GM19238 (cell line): ENCODE measurements around the gene HSPA1A.
"Not testable (repeated sequence)": the region's sequence is repeated elsewhere in the genome, so short reads cannot be mapped to it uniquely, and the experiment has no call there.

Experiments used
- DNase-seq: peaks from one replicate; pipeline ENCODE4 v3.0.0; 2011; ENCODE audit warnings: low spot score; ENCODE audit not compliant: insufficient read length

The HSPA1A gene

DNA sequence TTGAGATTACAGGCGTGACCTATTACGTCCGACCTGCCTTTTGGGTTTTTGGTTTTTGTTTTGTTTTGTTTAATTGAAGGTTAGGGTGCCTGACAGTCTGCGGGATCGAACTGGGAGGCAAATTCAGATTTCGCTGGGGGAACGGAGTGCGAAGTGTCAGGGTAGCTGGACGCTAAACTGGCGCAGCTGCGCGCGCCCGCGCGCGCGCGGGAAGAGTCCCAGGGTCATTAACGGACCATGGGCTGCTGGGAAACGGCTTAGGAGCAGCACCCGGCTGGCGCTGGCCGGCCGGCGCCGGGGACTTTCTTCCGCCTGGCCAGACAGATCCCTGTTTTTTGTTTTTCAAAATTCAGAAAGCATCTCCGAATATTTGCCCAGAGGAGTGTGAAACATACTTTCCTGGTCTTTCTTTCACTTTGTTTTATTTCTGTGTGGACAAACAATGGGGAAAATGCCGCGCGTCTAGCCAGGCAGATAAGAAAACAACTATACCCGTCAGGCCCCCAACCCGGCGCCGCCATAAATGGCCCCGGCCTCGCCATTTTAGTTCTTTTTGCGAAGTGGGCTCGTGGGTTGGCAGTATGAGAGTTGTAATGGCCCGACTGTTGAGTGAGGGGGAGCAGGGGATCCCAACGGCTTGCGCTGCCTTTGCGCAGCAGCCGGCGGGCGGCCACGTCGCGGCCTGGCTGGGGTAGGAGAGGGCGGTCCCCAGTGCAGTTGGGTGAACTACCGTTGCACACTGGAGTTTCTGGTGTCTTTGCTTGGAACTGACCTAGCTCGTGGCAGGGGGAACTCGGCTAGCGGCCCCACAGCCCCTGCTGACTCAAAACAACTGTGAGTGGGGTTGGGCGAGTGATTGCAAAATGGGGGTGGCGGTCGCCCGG is 19.3 kb downstream of the HSPA1A start:
- DNase-seq, result peak; percentile 71

DNA sequence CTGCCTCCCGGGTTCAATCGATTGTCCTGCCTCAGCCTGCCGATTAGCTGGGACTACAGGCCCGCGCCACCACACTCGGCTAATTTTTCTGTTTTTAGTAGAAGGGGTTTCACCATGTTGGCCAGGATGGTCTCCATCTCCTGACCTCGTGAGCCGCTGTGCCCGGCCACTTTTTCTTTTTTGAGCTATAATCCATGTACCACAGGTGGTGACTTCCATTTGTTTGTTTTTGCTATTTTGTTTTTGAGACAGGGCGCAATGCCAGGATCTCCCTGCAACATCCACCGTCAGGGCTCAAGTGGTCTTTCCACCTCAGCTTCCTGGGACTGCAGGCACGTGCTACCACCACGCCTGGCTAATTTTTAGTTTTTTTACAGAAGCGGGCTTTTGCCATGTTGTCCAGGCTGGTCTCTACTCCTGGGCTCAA is 20.7 kb downstream of the HSPA1A start:
- DNase-seq, result no peak

DNA sequence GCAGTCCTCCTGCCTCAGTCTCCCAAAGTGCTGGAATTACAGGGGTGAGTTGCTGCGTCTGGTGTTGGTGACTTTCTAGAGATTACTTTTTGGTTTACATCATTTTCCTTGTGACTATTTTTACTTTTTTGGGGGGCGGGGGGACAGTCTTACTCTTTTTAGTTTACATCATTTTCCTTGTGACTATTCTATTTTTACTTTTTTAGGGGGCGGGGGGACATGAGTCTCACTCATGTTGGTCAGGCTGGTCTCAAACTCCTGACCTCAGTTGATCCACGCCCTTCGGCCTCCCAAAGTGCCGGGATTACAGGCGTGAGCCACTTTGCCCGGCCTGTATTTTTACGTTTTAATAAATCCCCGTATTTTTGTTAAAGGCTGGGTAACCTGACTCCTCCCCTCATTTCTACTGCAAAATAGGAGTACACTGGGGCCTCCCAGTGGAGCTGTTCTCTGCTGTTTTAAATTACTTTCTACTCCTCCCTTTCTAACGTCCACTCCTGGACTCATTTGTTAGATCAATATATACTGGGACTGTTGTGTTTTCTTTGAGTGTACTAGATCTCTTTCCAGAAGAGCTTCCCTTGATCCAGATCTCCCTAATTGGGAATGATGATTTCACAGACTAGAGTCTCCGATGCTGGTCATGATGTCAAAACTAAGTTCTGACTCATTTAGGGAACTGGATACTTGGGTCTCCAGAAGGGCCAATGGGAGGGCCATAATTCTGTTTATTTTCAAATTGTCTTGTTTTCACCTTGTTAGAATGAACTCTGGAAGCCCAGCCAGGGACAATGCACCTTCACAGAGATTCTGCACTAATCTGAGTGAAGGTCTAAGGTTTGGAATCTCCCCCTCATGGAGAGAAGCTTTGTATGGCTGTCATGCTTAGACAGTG is 21.4 kb downstream of the HSPA1A start:
- DNase-seq, result no peak

DNA sequence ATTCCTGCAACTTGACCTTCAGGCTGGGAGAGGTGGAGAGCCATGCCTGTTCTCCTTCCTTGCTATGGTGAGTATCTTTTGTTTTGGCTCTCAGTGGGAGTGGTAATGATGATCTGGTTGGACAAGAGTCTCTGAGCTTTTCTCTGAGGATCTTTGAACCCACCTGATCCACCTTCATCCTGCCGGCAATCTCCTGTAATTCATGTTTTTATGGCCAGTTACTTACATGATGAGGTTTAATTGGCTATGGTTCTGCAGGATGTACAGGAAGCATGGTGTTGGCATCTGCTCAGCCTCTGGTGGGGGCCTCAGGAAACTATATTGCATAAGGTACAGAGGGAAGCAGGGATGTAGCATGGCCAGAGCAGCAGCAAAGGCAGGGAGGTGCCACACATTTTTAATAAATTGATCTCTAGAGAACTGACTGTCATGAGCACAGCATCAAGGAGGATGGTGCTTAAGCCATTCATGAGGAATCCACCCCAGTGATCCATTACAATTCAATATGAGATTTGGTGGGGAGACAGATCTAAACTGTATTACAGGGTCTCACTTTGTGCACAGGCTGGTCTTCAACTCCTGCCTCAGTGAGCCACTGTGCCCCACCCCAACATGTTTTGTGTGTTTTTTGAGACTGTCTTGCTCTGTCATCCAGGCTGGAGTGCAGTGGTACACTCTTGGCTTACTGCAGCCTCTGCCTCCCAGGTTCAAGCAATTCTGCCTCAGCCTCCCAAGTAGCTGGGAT is 22.2 kb downstream of the HSPA1A start:
- DNase-seq, result no peak

DNA sequence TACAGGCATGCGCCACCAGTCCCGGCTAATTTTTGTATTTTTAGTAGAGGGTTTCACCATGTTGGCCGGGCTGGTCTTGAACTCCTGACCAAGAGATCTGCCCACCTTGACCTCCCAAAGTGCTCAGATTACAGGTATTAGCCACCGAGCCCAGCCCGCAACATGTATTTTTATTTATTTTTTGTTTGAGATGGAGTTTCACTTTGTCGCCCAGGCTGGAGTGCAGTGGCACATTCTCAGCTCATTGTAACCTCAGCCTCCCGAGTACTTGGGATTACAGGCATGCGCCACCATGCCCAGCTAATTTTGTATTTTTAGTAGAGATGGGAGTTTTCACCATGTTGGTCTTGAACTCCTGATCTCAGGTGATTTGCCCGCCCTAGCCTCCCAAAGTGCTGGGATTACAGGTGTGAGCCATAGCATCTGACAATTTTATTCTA is 22.8 kb downstream of the HSPA1A start:
- DNase-seq, result not testable (repeated sequence)

DNA sequence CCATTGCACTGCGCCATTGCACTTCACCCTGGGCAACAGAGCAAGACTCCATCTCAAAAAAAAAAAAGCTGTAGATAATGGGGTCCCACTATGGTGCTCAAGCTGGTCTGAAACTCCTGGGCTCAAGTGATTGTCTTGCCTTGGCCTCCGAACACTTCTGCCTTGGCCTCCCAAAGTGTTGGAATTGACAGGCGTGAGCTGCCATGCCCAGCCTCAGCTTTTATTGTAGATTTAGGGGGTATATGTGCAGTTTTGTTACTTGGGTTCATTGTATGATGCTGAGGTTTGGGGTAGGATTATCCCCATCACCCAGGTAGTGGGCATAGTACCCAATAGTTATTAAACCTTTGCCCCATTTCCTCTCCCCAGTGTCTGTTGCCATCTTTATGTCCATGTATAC is 23.6 kb downstream of the HSPA1A start:
- DNase-seq, result no peak

DNA sequence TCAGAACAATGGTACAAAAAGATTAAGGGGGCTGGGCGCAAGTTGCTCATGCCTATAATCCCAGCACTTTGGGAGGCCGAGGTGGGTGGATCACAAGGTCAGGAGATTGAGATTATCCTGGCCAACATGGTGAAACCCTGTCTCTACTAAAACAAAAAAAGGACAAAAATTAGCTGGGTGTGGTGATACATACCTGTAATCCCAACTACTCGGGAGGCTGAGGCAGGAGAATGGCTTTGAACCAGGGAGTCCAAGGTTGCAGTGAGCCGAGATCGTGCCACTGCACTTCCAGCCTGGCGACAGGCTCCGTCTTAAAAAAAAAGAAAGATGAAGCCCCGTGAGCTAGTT is 24.4 kb downstream of the HSPA1A start:
- DNase-seq, result not testable (repeated sequence)

DNA sequence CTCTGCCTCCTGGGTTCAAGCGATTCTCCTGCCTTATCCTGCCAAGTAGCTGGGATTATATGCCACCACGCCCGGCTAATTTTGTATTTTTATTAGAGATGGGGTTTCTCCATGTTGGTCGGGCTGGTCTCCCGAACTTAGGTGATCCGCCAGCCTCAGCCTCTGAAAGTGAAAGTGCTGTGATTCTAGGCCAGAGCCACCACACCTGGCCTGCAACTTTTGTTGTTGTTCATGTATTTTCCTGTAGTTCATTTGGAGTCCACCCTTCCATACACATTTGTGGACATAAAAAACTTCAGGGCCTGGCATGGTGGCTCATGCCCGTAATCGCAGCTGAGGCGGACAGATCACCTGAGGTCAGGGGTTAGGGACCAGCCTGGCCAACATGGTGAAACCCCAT is 26.7 kb downstream of the HSPA1A start:
- no peak for DNase-seq

DNA sequence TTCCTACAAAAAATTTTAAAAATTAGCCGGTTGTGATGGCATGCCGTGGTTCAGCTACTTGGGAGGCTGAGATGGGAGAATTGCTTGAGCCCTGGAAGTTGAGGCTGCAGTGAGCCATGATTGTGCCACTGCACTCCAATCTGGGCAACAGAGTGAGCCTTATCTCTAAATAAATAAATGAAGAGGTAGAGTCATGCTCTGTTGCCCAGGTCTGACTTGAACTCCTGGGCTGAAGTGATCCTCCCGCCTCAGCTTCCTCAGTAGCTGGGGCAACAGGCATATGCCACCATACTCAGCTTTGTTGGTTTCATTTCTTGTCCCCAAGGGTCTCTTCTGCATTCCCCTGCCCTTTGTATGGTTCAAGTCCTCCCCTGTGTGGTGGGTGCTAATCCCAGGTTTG is 29.2 kb downstream of the HSPA1A start:
- no peak for DNase-seq

DNA sequence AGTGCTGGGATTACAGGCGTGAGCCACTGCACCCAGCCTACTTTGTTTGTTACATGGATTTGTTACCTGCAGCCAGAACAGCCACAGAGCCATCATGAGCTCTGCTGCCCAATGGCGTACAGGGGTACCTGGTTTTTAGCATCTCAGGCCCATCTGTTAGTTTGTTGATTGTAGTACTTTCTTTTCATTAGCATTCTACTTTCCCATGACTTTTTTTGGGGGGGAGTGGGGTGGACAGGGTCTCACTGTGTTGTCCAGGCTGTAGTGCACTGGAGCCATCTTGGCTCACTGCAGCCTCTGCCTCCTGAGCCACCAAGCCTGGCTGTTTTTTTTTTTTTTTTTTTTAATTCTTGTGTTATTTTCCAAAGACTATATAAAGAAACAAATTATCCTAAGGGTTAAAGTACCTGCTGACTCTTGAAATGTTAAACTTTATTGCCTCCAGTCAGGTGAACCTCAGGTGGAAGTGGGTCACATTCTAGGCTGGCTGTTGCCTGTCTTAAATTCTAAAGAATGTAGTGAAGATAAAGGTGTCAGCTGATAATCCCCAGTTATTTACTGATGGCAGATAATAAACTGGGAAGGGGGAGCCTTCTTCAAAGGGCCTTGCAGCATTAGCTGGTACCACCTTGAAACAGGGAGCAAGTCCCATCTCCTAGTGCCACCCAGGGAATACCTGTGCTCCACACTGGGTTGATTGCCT is 32.1 kb downstream of the HSPA1A start:
- DNase-seq, result no peak

DNA sequence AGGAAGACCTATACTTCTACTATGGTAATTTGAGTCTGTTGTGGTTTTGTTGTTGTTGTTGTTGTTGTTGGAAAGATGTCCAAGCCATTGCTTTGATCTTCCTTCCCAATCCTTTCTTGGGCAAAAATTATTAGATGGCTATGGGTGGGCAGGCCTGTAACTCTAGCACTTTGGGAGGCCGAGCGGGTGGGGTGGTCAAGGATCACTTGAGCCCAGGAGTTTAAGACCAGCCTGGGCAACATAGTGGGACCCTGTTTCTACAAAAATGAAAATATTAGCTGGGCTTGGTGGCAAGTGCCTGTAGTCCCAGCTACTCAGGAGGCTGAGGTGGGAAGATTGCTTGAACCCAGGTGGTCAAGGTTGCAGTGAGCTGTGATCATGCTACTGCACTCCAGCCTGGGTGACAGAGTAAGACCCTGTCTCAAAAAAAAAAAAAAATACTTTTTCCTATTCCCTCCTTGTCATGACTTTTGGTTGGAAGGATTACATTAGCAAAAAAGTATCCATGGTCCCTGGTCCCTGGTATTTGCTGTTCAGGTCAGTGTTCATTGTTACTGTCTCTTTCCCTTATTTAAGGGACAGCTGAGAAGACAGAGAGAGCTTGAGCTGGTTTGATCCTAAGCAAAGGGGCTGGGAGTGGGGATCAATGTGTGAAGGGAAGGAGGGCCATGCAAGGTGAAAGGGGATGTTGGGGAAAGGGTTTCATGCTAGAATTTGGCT is 35.6 kb downstream of the HSPA1A start:
- DNase-seq, result no peak

DNA sequence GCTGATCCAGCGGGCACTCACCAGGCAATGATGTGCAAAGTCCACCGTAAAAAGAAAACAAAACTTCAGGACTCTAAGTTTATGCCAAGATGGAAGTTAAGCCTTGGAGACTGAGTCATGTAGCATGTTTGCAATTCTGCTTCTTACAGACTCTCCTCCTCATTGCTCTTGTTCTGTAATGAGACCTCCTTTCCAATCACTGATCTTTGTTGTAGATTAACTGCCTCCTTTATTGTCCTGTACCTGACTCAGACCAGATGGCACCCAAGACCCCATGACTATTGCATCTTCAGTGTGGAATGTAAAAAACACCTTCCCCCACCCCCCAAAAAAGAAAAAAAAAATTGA is 36.1 kb downstream of the HSPA1A start:
- no peak for DNase-seq

DNA sequence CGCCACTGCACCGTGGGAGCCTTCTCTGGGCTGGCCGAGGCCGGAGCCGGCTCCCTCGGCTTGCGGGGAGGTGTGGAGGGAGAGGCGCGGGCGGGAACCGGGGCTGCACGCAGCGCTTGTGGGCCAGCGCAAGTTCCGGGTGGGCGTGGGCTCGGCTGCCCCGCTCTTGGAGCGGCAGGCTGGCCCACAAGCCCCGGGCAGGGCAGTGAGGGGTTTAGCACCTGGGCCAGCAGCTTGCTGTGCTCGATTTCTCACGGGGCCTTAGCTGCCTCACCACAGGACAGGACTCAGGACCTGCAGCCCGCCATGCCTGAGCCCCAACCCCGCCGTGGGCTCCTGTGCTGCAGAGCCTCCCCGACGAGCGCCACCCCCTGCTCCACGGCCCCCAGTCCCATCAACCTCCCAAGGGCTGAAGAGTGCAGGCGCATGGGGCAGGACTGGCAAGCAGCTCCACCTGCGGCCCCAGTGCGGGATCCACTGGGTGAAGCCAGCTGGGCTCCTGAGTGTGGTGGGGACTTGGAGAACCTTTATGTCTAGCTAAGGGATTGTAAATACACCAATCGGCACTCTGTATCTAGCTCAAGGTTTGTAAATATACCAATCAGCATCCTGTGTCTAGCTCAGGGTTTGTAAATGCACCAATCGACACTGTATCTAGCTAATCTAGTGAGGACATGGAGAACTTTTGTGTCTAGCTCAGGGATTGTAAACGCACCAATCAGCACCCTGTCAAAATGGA is 36.8 kb downstream of the HSPA1A start:
- DNase-seq, result not testable (repeated sequence)

DNA sequence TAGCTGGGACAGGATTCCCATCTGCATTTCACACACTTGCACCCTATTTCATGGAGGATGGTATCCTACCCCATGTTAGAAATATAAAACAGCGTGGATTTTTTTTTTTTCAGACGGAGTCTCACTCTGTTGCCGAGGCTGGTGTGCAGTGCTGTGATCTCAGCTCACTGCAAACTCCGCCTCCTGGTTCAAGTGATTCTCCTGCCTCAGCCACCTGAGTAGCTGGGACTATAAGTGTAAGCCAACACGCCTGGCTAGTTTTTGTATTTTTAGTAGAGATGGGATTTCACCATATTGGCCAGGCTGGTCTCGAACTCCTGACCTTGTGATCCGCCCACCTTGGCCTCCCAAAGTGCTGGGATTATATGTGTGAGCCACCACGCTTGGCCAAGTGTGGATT is 42.4 kb downstream of the HSPA1A start:
- not testable (repeated sequence) for DNase-seq

DNA sequence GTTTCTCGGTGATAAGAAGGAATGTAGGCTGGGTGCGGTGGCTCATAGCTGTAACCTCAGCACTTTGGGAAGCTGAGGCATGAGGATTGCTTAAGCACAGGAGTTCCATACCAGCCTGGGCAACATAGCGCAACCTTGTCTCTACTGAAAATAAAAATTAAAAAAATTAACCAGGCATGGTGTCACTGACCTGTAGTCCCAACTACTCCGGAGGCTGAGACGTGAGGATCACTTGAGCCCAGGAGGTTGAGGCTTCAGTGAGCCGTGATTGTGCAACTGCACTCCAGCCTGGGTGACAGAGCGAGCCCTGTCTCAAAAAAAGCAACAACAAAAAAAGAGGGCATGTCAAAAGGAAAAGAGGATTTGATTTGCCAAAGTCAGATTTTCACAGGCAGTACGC is 43.4 kb downstream of the HSPA1A start:
- no peak for DNase-seq

DNA sequence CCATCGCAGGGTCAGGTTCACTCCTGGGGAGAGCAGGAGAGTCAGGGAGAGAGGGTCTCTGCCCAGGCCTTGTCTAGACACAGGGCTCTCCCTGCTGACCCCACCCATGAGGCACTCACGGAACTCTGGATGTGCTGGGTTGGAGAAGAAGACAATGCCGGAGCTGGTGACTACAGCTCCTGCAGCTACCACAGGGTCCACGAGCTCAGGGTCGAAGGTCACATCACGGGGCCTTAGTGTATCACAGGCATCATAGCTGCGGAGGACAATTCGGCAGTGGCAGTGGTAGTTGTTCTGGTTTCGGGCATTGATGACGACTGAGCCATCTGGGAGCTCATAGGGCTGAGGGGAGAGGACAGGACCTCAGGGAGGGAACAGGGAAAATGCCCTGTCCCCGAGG is 44.6 kb downstream of the HSPA1A start:
- no peak for DNase-seq

DNA sequence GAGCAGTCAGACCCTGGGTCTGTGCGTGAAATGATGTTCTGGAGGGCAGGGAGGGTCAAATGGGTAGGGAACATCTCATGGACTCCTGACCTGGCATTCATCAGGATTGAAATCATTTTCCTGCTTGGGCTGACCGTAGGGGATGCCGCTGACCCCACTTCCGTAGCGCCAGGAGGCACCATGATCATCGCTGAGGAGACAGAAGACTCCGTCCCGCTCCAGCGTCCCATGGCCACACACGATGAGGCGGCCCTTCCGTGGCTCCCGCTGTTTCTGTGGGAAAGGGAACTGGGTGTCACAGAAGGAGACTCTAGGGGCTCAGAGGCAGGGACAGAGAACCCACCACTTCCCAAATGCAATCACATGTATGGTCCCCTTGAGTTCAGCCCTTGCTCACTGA is 45.0 kb downstream of the HSPA1A start:
- no peak for DNase-seq

DNA sequence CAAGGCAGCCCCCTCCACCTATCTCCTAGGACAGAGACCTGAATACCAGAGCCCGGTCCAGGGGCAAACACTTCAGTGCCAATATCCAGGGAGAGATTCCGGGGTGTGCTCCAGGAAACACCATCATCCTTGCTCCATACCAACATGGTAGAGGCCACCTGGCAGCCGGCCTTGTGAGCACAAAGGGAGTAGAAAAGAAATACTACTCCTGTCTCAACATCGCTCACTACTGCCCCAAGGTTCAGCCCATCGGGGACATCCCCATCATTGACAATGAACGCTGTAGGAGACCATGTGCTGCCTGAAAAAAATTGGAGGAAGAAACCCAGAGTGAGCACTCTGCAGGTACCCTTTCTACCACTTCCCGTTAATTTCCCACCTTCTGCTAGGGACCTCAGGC is 45.8 kb downstream of the HSPA1A start:
- DNase-seq, result no peak

DNA sequence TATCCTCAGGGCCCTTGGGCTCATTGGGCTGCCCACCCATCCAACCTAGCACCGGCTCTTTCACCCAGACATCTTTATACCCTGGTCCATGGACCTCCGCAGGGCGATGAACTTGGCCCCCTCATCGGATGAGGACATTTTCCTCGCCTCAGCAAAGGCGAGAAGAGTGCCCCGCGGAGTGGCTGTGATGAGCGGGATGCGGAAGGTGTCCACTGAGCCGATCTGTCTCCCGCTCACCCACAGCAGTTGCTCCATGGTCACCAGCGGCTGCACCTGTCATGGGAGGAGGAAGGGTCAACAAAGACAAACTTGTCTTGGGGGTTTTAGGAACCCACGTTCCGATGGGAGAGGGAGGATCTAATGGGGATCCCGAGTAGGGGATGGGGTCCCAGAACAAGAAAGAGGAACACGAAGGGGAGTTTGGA is 46.6 kb downstream of the HSPA1A start:
- DNase-seq, result no peak
